ENCODE results near the gene NFIX. TPM values are rescaled to one million over a fixed set of nuclear protein-coding genes. Genes with fewer than 3 reads are reported as not detected.
A peak's percentile ranks its signal among the peaks of the same experiment; 100 is the strongest.

NFIX gene
- total RNA-seq, 1 experiment from 2014 or later: 144 TPM

DNA sequence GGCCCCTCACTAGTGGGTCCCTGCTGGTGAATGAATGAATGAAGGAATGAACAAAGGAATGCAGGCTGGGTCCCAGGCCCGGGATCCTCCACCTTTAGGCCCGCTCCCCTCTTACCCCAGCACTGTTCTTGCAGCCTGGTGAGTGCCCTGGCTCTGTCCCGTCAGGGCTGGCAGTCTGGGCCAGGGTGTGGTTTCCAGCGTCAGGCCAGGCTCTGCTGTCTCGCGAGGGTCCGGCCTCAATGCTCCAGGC lies 107.1 kb downstream of the NFIX start:
- DNase-seq (ENCODE audit: low read depth, low spot score): no peak
- no peaks in the 10 kb centered on the region for H3K9me3 ChIP-seq (ENCODE audit: control insufficient read depth, insufficient read depth, low read depth, low read length)
- in situ Hi-C loops (cut with HindIII; ENCODE audit: low pct_unique_long_range_greater_than_20kb, low sequenced_read_pairs): no loop called here
- 0 out of 2 replicates have a peak, but pooled peaks cover under 1% of the 10 kb centered on the region for H3K36me3 ChIP-seq (ENCODE audit: control insufficient read depth, insufficient read depth, low read length)
- ATAC-seq: peak; percentile 71
- TF ChIP-seq SIN3A (IDR thresholded peaks at IDR 0.05; ENCODE audit: borderline replicate concordance, insufficient read depth, low read depth, low read length) (no peak), REST (IDR thresholded peaks at IDR 0.05; ENCODE audit: insufficient read depth in 1 of 2, low read depth in 2 of 2, low read length in 1 of 2) (no peak), TCF7L2 (IDR thresholded peaks at IDR 0.05; ENCODE audit: low read depth, low read length) (no peak)
- no TSS peak for BruUV-seq (replicated peaks)
- peak overlapping the region; percentile 18 to 32 for H3K4me3 ChIP-seq (ENCODE audit: low read depth in 2 of 2, low read length in 2 of 2)
- ChIA-PET CTCF (no interaction called here), POLR2A (no interaction called here)
- H3K27ac ChIP-seq (ENCODE audit: low read length): peak overlapping the region; percentile 2; the same call in 1 of the 2 replicates
- H3K27me3 ChIP-seq (ENCODE audit: control insufficient read depth, insufficient read depth, low read length): no peaks in the 10 kb centered on the region
- intact Hi-C loops (cut with micrococcal nuclease; ENCODE audit: unreplicated experiment): no loop called here
- peaks cover 9% of the 10 kb centered on the region for H3K4me1 ChIP-seq (ENCODE audit: control insufficient read depth, insufficient read depth, low read length)

DNA sequence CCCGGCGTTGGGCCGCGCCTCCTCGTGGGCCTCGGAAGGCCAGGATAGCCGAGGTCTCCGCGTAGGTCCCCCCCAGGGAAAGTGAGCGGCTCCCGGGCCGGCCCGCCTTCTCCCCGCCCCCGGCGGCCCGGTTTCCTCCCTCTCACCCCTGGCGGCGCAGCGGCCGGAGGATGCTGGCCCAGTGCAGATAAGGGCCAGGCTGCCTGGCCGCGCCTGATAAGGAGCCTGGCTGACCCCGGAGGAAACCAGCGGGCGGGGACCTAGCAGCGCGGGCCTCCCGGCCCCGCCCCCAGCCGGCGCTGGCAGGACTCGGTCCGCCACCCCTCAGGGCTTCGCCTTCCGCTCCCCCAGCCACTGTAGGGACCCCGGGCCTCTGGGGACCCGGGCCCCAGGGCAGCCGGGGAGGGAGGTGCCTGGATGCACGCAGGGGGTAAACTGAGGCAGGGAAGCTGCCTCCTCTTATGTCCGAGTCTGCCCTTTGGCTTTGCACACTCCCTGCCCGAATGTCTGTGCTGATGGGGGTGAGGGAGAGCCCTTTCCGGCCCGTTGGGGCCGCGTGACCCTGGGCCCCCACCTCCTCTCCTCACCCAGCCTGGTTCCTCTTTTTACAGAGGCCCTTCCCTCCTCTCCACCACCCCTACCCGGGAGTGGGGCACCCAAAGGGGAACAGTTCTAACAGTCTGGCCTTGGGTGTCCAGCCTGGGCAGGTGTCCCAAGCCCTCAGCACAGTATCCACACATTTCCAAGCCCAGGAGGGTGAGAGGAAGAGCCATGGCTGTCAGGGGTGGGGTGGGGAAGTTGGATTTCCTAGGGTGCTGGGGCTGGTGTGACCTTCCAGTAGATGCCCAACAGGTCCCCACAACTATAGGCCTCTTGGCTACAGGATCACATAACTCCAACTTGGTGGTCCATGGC lies 107.6 kb downstream of the NFIX start, which contains the start of gene LYL1:
LYL1 (minus strand) TSS at position 193 of the 915 bp plus-strand sequence. CDS start 1,687 bp downstream, outside the sequence.
- H3K36me3 ChIP-seq (ENCODE audit: control insufficient read depth, insufficient read depth, low read length): 0 out of 2 replicates have a peak, but pooled peaks cover 2% of the 10 kb centered on the region
- peak within 1 kb of the TSS; percentile 48 for H3K27ac ChIP-seq (ENCODE audit: low read length)
- H3K9me3 ChIP-seq (ENCODE audit: control insufficient read depth, insufficient read depth, low read depth, low read length): no peaks in the 10 kb centered on the region
- H3K4me3 ChIP-seq (ENCODE audit: low read depth in 2 of 2, low read length in 2 of 2): peak within 1 kb of the TSS; percentile 18 to 32
- intact Hi-C loops (cut with micrococcal nuclease; ENCODE audit: unreplicated experiment) (no loop called here), in situ Hi-C loops (cut with HindIII; ENCODE audit: low pct_unique_long_range_greater_than_20kb, low sequenced_read_pairs) (no loop called here)
- H3K4me1 ChIP-seq (ENCODE audit: control insufficient read depth, insufficient read depth, low read length): peaks cover 9% of the 10 kb centered on the region
- CTCF ChIA-PET: no interaction called here
- TF ChIP-seq SIN3A (IDR thresholded peaks at IDR 0.05; ENCODE audit: borderline replicate concordance, insufficient read depth, low read depth, low read length) (no peak), TCF7L2 (IDR thresholded peaks at IDR 0.05; ENCODE audit: low read depth, low read length) (no peak), POLR2AphosphoS5 (IDR thresholded peaks at IDR 0.05; ENCODE audit: low read depth, low read length) (no peak), REST (IDR thresholded peaks at IDR 0.05; ENCODE audit: insufficient read depth in 1 of 2, low read depth in 2 of 2, low read length in 1 of 2) (no peak)
- TF ChIP-seq, protein P1, sequence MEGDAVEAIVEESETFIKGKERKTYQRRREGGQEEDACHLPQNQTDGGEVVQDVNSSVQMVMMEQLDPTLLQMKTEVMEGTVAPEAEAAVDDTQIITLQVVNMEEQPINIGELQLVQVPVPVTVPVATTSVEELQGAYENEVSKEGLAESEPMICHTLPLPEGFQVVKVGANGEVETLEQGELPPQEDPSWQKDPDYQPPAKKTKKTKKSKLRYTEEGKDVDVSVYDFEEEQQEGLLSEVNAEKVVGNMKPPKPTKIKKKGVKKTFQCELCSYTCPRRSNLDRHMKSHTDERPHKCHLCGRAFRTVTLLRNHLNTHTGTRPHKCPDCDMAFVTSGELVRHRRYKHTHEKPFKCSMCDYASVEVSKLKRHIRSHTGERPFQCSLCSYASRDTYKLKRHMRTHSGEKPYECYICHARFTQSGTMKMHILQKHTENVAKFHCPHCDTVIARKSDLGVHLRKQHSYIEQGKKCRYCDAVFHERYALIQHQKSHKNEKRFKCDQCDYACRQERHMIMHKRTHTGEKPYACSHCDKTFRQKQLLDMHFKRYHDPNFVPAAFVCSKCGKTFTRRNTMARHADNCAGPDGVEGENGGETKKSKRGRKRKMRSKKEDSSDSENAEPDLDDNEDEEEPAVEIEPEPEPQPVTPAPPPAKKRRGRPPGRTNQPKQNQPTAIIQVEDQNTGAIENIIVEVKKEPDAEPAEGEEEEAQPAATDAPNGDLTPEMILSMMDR (IDR thresholded peaks at IDR 0.05): no peak
- no peaks in the 10 kb centered on the region for H3K27me3 ChIP-seq (ENCODE audit: control insufficient read depth, insufficient read depth, low read length)
- BruUV-seq (replicated peaks): no TSS peak
- ATAC-seq (peak; percentile 66), DNase-seq (ENCODE audit: low read depth, low spot score) (no peak)
- POLR2A ChIA-PET: no interaction called here

Measured in Panc1 (cell line).